ENCODE measurements around the gene PTPN3. TPM values are rescaled to one million over a fixed set of nuclear protein-coding genes. Genes with fewer than 3 reads are reported as not detected.
A peak's percentile ranks its signal among the peaks of the same experiment; 100 is the strongest.

PTPN3 gene
- polyA plus RNA-seq, 3 donors, result not detected

GRCh38 chr9:109499093-109499630 lies 1.1 kb upstream of the PTPN3 start:
- no peaks in the 10 kb centered on the region for H4K20me1 ChIP-seq (ENCODE audit: insufficient read depth, low read length)
- H3K4me3 ChIP-seq (replicated peaks in 1 of 3; ENCODE audit: low read depth in 2 of 3, low read length in 3 of 3), result no peak overlapping the region
- TF ChIP-seq, protein P1, sequence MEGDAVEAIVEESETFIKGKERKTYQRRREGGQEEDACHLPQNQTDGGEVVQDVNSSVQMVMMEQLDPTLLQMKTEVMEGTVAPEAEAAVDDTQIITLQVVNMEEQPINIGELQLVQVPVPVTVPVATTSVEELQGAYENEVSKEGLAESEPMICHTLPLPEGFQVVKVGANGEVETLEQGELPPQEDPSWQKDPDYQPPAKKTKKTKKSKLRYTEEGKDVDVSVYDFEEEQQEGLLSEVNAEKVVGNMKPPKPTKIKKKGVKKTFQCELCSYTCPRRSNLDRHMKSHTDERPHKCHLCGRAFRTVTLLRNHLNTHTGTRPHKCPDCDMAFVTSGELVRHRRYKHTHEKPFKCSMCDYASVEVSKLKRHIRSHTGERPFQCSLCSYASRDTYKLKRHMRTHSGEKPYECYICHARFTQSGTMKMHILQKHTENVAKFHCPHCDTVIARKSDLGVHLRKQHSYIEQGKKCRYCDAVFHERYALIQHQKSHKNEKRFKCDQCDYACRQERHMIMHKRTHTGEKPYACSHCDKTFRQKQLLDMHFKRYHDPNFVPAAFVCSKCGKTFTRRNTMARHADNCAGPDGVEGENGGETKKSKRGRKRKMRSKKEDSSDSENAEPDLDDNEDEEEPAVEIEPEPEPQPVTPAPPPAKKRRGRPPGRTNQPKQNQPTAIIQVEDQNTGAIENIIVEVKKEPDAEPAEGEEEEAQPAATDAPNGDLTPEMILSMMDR (IDR thresholded peaks at IDR 0.05), result no peak
- peaks cover 0 to 8% of the 10 kb centered on the region in 2 donors for H3K36me3 Mint-ChIP-seq
- peaks cover 66 to 82% of the 10 kb centered on the region in 2 donors for H3K27me3 ChIP-seq (ENCODE audit: control insufficient read depth in 2 of 2, insufficient read depth in 2 of 2, low read length in 2 of 2)
- H3K4me3 Mint-ChIP-seq, result peak overlapping the region in 1 of 2 donors; percentile 84
- no peak for DNase-seq
- 29% methylated on average over 12 of the region's 12 CpGs for WGBS (ENCODE audit: insufficient coverage)
- H3K27me3 Mint-ChIP-seq (ENCODE audit: low read depth in 3 of 3), result peaks cover 67 to 91% (median 83%) of the 10 kb centered on the region in 3 donors
- peaks cover 0 to 20% (median 5%) of the 10 kb centered on the region in 7 donors for H3K9me3 Mint-ChIP-seq
- peaks cover 0 to 21% of the 10 kb centered on the region in 2 donors for H3K9me3 ChIP-seq (replicated peaks in 1 of 2; ENCODE audit: control insufficient read depth in 1 of 2, insufficient read depth in 1 of 2, low read length in 2 of 2)
- no peak overlapping the region for H3K27ac ChIP-seq (ENCODE audit: low read depth in 1 of 2, low read length in 2 of 2)
- no peak overlapping the region for H3K4me2 ChIP-seq (replicated peaks; ENCODE audit: extremely low read depth, low read length, poor library complexity, severe bottlenecking)
- H3K27ac Mint-ChIP-seq, result no peak overlapping the region
- peaks cover 4% of the 10 kb centered on the region for H3K4me1 Mint-ChIP-seq
- H3K36me3 ChIP-seq (replicated peaks in 1 of 2; ENCODE audit: control insufficient read depth in 1 of 2, insufficient read depth in 2 of 2, low read length in 2 of 2), result no peaks in the 10 kb centered on the region
- intact Hi-C loops (cut with micrococcal nuclease), result no loop called here
- H3K9ac ChIP-seq (ENCODE audit: insufficient read depth, low read length, poor library complexity, severe bottlenecking), result no peak overlapping the region
- H2AFZ ChIP-seq (ENCODE audit: insufficient read depth, low read depth, low read length, poor library complexity, severe bottlenecking), result no peak overlapping the region
- no peaks in the 10 kb centered on the region for H3K79me2 ChIP-seq (ENCODE audit: insufficient read depth, low read length)
- no peaks in the 10 kb centered on the region for H3K4me1 ChIP-seq (ENCODE audit: control insufficient read depth in 1 of 2, insufficient read depth in 2 of 2, low read length in 2 of 2)

DNA sequence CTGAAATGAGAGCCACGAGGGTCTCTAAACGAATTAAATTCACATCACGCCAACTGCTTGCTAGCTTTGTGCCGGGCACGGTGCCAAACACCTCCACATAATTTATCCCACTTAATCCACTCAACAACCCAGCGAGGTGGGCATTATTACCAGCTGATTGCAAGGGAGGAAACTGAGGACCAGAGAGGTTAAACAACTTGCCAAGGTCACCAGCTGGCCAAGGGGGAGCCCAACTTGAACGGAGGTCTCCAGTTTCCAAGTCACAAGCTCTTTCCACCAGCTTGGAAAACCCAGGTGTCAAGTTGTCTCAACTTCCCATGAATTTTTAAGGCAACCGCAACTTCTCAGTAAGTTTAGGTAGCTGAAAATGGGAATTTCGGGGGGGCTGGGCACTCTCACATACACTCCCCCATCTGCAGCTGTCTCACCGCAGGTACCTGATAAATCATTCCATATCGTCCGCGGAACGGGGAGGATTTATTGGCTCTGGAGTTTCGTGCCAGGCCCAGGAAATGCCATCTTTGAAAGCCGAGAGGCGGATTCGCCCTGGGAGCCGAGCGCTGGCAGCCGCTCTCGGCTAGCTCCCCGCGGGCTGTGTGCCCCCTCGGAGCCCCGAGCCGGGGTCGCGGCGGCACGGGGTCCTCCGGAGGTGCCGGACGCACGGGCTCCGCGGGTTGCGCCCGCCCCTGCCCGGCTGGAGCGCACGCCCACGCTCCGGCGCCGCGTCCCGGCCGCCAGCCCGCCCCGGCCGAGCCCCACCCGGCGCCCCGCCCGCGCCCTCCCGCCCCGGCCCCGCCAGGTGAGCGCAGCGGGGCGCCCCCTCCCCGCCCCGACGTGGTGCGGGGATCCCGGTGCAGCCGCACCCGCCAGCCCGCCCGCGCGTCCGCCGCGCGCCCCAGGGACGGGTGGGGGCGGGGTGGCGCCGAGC lies 617 bp downstream of the PTPN3 start:
- H3K27me3 Mint-ChIP-seq (ENCODE audit: low read depth in 3 of 3), result peaks cover 70 to 88% (median 75%) of the 10 kb centered on the region in 3 donors
- no peaks in the 10 kb centered on the region for H3K36me3 ChIP-seq (replicated peaks in 1 of 2; ENCODE audit: control insufficient read depth in 1 of 2, insufficient read depth in 2 of 2, low read length in 2 of 2)
- H3K4me3 Mint-ChIP-seq, result peak overlapping the region in 1 of 2 donors; percentile 72
- no peak overlapping the region for H3K4me3 ChIP-seq (replicated peaks in 1 of 3; ENCODE audit: low read depth in 2 of 3, low read length in 3 of 3)
- WGBS (ENCODE audit: insufficient coverage), result 5% methylated on average over 81 of the region's 82 CpGs
- TF ChIP-seq, protein P1 (IDR thresholded peaks at IDR 0.05), result no peak
- intact Hi-C loops (cut with micrococcal nuclease), result no loop called here
- peaks cover 4% of the 10 kb centered on the region for H3K4me1 Mint-ChIP-seq
- H3K27ac Mint-ChIP-seq, result no peak overlapping the region
- H3K9ac ChIP-seq (ENCODE audit: insufficient read depth, low read length, poor library complexity, severe bottlenecking), result no peak overlapping the region
- H3K27me3 ChIP-seq (ENCODE audit: control insufficient read depth in 2 of 2, insufficient read depth in 2 of 2, low read length in 2 of 2), result peaks cover 69 to 91% of the 10 kb centered on the region in 2 donors
- peaks cover 0 to 21% of the 10 kb centered on the region in 2 donors for H3K9me3 ChIP-seq (replicated peaks in 1 of 2; ENCODE audit: control insufficient read depth in 1 of 2, insufficient read depth in 1 of 2, low read length in 2 of 2)
- H3K4me2 ChIP-seq (replicated peaks; ENCODE audit: extremely low read depth, low read length, poor library complexity, severe bottlenecking), result no peak overlapping the region
- H3K9me3 Mint-ChIP-seq, result peaks cover 0 to 20% (median 5%) of the 10 kb centered on the region in 7 donors
- no peaks in the 10 kb centered on the region for H3K4me1 ChIP-seq (ENCODE audit: control insufficient read depth in 1 of 2, insufficient read depth in 2 of 2, low read length in 2 of 2)
- no peak overlapping the region for H3K27ac ChIP-seq (ENCODE audit: low read depth in 1 of 2, low read length in 2 of 2)
- no peak overlapping the region for H2AFZ ChIP-seq (ENCODE audit: insufficient read depth, low read depth, low read length, poor library complexity, severe bottlenecking)
- DNase-seq, result no peak
- peaks cover 0 to 8% of the 10 kb centered on the region in 2 donors for H3K36me3 Mint-ChIP-seq
- no peaks in the 10 kb centered on the region for H4K20me1 ChIP-seq (ENCODE audit: insufficient read depth, low read length)
- H3K79me2 ChIP-seq (ENCODE audit: insufficient read depth, low read length), result no peaks in the 10 kb centered on the region

Data from CD14-positive monocyte (primary cell).